Progenitor cell of endocrine pancreas (in vitro differentiated cells): Measurements from ENCODE around the gene BCL2L11. TPM values are rescaled to one million over a fixed set of nuclear protein-coding genes. Genes with fewer than 3 reads are reported as not detected.

Experiments
- DNase-seq: peaks from one replicate; pipeline ENCODE4 v3.0.0; 2021; ENCODE audit warnings: low spot score; ENCODE audit not compliant: unreplicated experiment
- H3K27ac Mint-ChIP-seq: 2 replicates; pipeline ENCODE4 v1.8.0; 2021; ENCODE audit warnings: mild to moderate bottlenecking, moderate library complexity, mixed read lengths
- H3K27me3 Mint-ChIP-seq: 2 replicates; pipeline ENCODE4 v1.8.0; 2021; ENCODE audit warnings: mixed read lengths
- H3K36me3 Mint-ChIP-seq: 2 replicates; pipeline ENCODE4 v1.8.0; 2022; ENCODE audit warnings: mixed read lengths; ENCODE audit not compliant: insufficient read depth
- H3K4me1 Mint-ChIP-seq: 2 replicates; pipeline ENCODE4 v1.8.0; 2021; ENCODE audit warnings: low read depth, mixed read lengths
- H3K4me3 Mint-ChIP-seq: 2 replicates; pipeline ENCODE4 v1.8.0; 2021; ENCODE audit warnings: low read depth, mild to moderate bottlenecking, moderate library complexity, mixed read lengths
- H3K9me3 Mint-ChIP-seq: 2 replicates; pipeline ENCODE4 v1.8.0; 2021; ENCODE audit warnings: low read depth, mixed read lengths
- total RNA-seq: library from RNA; stranded (reverse); gene quantifications from 2 replicates; pipeline ENCODE4 v1.2.1, GENCODE V29; 2021
- TF ChIP-seq, protein P1 (sequence below): fragments of 200-600 bp; sonication (generic); IDR thresholded peaks from one replicate; pipeline ENCODE4 v1.5.0; 2021; ENCODE audit warnings: antibody characterized with exemption, mild to moderate bottlenecking; ENCODE audit not compliant: unreplicated experiment

BCL2L11 gene
- total RNA-seq, 1 donor from 2014 or later: 27.7 TPM

- no peak for DNase-seq
- H3K27me3 Mint-ChIP-seq: no peaks in the 10 kb centered on the region
- peaks cover 6% of the 10 kb centered on the region for H3K4me1 Mint-ChIP-seq
- peaks cover 28% of the 10 kb centered on the region for H3K36me3 Mint-ChIP-seq
- peaks cover 4% of the 10 kb centered on the region for H3K9me3 Mint-ChIP-seq
- H3K27ac Mint-ChIP-seq: peak overlapping the region; percentile 31
- no peak overlapping the region for H3K4me3 Mint-ChIP-seq
- TF ChIP-seq, protein P1, sequence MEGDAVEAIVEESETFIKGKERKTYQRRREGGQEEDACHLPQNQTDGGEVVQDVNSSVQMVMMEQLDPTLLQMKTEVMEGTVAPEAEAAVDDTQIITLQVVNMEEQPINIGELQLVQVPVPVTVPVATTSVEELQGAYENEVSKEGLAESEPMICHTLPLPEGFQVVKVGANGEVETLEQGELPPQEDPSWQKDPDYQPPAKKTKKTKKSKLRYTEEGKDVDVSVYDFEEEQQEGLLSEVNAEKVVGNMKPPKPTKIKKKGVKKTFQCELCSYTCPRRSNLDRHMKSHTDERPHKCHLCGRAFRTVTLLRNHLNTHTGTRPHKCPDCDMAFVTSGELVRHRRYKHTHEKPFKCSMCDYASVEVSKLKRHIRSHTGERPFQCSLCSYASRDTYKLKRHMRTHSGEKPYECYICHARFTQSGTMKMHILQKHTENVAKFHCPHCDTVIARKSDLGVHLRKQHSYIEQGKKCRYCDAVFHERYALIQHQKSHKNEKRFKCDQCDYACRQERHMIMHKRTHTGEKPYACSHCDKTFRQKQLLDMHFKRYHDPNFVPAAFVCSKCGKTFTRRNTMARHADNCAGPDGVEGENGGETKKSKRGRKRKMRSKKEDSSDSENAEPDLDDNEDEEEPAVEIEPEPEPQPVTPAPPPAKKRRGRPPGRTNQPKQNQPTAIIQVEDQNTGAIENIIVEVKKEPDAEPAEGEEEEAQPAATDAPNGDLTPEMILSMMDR: no peak
These were observed 22.6 kb downstream of the BCL2L11 start for GRCh38 chr2:111143107-111143842.

DNA sequence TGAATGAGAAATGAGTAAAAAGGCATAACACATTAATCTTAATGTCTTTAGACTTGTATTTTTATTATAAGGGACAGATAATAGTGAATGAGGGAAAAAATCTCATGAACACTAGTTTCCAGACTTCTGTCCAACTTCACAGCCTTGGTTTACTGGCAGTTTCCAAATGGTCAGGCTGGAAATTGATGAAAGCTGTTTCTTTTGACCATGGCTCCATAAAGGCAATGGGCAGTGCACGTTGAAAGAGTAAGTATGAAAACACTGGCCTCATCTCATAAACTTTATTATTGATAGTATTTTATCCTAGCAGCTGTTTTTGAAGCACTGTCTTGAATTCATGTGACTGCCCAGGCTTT, 23.1 kb downstream of the BCL2L11 start:
- H3K4me1 Mint-ChIP-seq: peaks cover 6% of the 10 kb centered on the region
- H3K36me3 Mint-ChIP-seq: peaks cover 24% of the 10 kb centered on the region
- no peaks in the 10 kb centered on the region for H3K27me3 Mint-ChIP-seq

DNA sequence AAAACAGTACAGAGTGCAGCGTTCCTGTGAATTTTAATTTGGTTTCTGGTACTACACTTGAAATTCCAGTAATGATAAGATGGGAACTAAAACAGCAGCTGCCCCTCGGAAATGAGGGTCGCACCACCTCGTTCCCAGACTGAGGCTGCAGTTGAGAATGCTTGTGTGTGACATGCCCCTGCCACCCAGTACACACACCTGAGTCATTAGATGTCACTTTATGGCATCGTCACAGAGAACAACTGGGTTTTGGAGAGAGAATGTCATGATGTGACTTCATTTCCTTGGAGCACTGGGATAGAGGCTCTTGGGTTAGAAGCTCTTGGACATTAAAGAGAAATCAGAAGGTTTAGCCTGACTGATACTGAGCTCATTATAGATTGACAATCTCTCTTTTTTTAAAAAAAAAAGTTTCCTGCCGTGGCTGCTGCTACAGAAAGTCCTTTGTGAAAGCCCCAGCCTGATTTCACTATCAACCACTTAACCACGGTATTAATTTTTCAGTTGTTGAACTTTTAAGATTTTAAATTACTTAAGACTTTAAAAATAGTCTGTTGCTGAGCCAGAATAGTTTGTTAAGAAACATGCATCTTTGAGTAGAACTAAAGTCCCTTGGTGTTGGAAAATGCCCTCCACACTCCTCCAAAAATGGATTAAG, 24.5 kb downstream of the BCL2L11 start:
- peak overlapping the region; percentile 9 for H3K27ac Mint-ChIP-seq
- H3K4me1 Mint-ChIP-seq: peaks cover 7% of the 10 kb centered on the region
- no peak overlapping the region for H3K4me3 Mint-ChIP-seq
- TF ChIP-seq, protein P1: no peak
- H3K27me3 Mint-ChIP-seq: no peaks in the 10 kb centered on the region
- H3K36me3 Mint-ChIP-seq: peaks cover 20% of the 10 kb centered on the region
- H3K9me3 Mint-ChIP-seq: peaks cover 4% of the 10 kb centered on the region
- no peak for DNase-seq

More for the DNA sequence above, 23.1 kb downstream of the BCL2L11 start:
- no peak for DNase-seq
- Mint-ChIP-seq H3K4me3 (no peak overlapping the region), H3K27ac (peak overlapping the region; percentile 35), H3K9me3 (peaks cover 4% of the 10 kb centered on the region)
- TF ChIP-seq, protein P1: no peak

- Mint-ChIP-seq H3K27ac (no peak overlapping the region), H3K36me3 (peaks cover 15% of the 10 kb centered on the region), H3K27me3 (no peaks in the 10 kb centered on the region), H3K4me1 (peaks cover 7% of the 10 kb centered on the region), H3K9me3 (no peaks in the 10 kb centered on the region), H3K4me3 (no peak overlapping the region)
- DNase-seq: no peak
- TF ChIP-seq, protein P1: no peak
These were observed 25.2 kb downstream of the BCL2L11 start for GRCh38 chr2:111145951-111146350.

- peaks cover 7% of the 10 kb centered on the region for H3K4me1 Mint-ChIP-seq
- H3K4me3 Mint-ChIP-seq: no peak overlapping the region
- TF ChIP-seq, protein P1: no peak
- H3K27ac Mint-ChIP-seq: no peak overlapping the region
- no peaks in the 10 kb centered on the region for H3K27me3 Mint-ChIP-seq
- no peak for DNase-seq
- no peaks in the 10 kb centered on the region for H3K9me3 Mint-ChIP-seq
- H3K36me3 Mint-ChIP-seq: peaks cover 21% of the 10 kb centered on the region
These were observed 27.6 kb downstream of the BCL2L11 start for GRCh38 chr2:111148225-111148873.
